GM10266 (cell line): ENCODE data around the gene CREB3L1.

Source experiments
- DNase-seq: peaks from one replicate; pipeline ENCODE4 v3.0.0; 2012; ENCODE audit errors: extremely low spot score
- TF ChIP-seq, protein P1 (sequence below): IDR thresholded peaks from 2 replicates; pipeline ENCODE4 v1.5.1; 2012; ENCODE audit warnings: mild to moderate bottlenecking, low read depth; ENCODE audit not compliant: control insufficient read depth, insufficient read depth; ENCODE audit errors: missing control alignments

CREB3L1 gene

GRCh38 chr11:46315783-46316563 lies 38.5 kb downstream of the CREB3L1 start:
- DNase-seq = no peak
- TF ChIP-seq, protein P1, sequence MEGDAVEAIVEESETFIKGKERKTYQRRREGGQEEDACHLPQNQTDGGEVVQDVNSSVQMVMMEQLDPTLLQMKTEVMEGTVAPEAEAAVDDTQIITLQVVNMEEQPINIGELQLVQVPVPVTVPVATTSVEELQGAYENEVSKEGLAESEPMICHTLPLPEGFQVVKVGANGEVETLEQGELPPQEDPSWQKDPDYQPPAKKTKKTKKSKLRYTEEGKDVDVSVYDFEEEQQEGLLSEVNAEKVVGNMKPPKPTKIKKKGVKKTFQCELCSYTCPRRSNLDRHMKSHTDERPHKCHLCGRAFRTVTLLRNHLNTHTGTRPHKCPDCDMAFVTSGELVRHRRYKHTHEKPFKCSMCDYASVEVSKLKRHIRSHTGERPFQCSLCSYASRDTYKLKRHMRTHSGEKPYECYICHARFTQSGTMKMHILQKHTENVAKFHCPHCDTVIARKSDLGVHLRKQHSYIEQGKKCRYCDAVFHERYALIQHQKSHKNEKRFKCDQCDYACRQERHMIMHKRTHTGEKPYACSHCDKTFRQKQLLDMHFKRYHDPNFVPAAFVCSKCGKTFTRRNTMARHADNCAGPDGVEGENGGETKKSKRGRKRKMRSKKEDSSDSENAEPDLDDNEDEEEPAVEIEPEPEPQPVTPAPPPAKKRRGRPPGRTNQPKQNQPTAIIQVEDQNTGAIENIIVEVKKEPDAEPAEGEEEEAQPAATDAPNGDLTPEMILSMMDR = no peak

DNA sequence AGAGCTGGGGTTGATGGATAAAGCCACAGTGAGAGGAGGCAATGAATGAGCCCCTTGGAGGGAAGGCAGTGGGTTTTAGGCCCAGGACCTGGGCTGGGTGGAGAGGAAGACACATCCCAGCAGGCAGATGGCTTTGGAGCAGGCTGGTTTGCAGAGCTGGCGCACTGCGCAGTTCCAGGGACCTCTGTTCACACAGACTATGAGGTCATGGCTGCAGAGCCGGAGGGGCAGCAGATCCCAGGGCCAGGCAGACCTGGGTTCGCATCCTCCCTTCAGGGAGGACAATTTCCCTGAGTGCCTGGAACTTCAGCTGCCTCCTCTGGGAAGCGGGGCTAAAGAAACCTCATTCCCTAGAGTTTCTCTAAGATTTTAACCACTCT lies 41.6 kb downstream of the CREB3L1 start:
- no peak for DNase-seq
- TF ChIP-seq, protein P1 = no peak

DNA sequence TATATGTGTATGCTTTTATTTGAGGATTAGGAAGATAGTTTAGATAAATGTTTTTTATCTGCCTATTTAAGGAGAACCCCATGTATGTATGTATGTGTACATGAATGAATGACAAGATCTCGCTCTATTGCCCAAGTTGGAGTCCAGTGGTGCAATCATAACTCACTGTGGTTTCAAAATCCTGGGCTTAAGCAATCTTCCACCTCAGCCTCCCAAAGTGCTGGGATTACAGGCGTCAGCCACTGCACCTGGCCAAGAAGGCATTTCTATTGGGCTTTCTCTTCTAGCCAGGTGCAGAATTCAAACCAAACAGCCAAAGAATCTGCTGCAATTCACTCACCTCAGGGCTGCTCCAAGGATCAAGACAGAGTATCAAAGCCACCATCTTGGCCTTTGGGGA lies 44.3 kb downstream of the CREB3L1 start:
- TF ChIP-seq, protein P1 = no peak
- DNase-seq = no peak

DNA sequence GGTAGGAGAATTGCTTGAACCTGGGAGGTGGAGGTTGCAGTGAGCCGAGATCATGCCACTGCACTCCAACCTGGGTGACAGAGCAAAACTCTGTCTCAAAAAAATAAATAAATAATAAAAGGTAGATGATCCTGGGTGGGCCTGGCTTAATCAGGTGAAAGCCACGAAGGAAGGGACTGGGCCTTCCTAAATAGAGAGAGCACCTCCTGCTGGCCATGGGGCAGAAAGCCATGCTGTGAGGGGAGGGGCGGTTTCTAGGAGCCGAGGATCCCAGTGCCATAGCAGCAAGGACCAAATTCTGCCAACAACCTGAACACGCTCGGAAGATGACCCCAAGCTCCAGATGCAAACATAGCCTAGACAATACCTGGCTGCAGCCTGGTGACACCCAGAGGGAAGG lies 45.3 kb downstream of the CREB3L1 start:
- DNase-seq = no peak
- TF ChIP-seq, protein P1 = peak; percentile 21

DNA sequence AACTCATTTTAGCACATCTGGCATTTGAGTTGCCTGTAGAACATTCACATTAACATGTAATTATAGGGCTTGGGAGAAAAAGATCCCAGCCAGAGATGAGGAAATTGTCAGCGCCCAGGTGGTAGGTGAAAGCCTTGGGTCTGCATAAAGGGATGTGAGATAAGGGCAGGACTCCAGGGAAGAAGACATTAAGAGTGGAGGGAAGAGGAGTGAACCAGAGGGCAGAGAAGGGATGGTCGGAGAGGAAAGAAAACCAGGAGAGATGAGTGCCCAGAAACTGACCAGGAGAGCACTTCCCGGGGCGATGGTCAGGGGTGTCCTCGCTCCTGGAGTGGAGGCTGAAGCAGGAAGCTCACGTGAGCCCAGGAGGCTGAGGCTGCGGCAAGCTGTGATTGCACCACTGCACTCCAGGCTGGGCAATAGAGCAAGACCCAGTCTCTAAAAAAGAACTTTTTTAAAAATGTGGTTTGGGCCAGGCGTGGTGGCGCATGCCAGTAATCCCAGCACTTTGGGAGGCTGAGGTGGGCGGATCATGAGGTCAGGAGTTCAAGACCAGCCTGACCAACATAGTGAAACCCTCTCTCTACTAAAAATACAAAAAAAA lies 49.5 kb downstream of the CREB3L1 start:
- TF ChIP-seq, protein P1 = no peak
- DNase-seq = no peak

- TF ChIP-seq, protein P1 = no peak
- no peak for DNase-seq
Measured at GRCh38 chr11:46327829-46328228, 50.4 kb downstream of the CREB3L1 start.

DNA sequence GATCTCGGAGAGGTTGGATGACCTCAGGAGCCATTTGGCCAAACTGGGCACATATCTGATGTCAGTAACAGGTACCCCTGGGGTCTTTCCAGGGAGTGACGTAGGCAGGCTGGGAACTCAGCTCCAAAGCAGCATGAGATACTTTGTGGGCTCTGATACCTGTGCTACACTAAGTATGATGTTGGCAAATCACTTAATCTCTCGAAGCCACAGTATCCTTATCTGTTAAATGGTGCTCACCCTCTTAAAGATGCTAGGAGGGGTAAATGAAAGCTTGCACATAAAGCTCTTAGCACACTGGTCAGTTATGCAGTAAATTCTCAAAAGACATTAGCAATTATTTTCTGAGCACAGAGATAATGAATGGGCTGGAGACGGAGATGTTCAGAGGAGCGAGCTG lies 52.7 kb downstream of the CREB3L1 start:
- DNase-seq = no peak
- TF ChIP-seq, protein P1 = no peak
